Stimulated activated CD8-positive, alpha-beta memory T cell treated with anti-CD3 and anti-CD28 coated beads, Interleukin-7, amount 100 ng/mL, for 24 hours (primary cell): ENCODE measurements around the gene MAGEF1.

Experiments used
- DNase-seq: peaks from one replicate; pipeline ENCODE4 v3.0.0-alpha.2; 2020; ENCODE audit warnings: low read depth

MAGEF1 gene

DNA sequence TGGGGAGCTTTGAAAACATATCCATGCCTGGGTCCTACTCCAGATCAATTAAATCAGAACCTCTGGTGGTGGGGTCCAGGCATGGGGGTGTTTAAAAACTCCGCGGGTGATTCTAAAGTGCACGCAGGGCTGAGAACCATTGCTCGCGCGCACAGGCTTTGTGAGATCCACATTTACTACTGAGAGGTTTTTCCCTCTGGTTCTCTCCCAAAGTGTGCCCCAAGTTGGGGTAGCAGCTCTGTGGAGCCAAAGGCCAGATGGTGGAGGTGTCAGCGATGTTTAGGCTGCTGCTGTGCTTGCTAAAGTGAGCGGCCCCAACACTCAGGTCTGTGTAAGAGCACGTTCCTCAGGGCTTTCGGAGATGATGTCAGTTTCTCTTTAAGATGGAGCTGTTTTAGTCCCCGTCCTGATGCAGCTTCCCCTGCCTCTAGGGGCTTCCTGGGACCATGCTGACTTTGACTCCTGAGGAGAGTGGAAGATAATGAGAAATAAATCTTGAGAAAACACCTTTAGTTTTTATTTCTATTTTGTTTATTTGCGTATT lies 13.4 kb upstream of the MAGEF1 start:
- no peak for DNase-seq

GRCh38 chr3:184724699-184725098 lies 12.8 kb upstream of the MAGEF1 start:
- no peak for DNase-seq

DNA sequence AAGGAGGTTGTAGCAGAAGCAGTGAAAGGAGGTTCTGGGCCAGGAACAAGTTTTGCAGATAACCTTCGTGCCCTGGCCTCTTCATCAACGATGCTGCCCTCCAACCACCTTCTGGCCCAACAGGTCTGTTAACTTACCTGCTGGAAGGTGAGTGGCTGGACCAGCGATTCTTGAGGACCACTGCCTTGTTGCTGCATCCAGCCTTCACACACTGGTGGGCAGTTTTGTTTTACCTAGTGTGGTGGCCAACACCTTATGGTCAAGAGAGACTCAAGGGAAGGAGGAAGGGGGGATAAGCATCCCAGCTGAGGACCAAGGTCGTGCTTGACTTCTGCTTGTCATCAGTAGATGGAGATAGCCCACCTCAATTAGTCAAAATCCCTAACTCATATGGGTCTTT lies 7.8 kb upstream of the MAGEF1 start:
- DNase-seq: no peak

- no peak for DNase-seq
Observed at GRCh38 chr3:184718431-184718830, 6.6 kb upstream of the MAGEF1 start.

DNA sequence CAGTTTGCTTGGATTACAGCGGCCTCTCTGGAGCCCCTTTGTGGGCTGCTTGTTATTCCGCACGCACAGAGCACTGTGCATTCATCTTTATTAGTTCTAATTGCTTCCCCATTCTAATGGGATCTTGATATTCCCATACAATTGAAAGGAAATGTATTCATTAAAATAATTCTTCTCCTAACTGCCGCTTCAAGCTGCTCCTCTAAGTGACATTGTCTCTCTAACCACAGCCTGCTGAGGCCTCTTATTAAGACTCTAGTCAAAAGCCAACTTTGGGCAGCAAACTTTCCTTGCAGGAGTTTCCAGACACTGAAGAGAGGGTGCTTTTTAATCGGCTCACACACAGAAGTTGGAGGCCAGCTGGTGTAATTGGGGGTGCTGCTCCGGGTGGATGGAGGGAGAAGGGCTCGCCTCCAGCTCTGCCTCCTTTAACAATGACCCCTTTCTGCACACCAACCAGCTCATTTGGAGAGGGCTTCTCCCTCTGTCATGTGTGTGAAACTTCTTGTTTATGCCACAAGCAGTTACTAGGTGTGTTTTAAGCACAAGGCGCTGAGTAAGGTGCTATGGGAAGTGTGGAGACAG lies 5.6 kb upstream of the MAGEF1 start:
- no peak for DNase-seq

GRCh38 chr3:184716622-184717398 lies 4.9 kb upstream of the MAGEF1 start:
- DNase-seq: no peak

GRCh38 chr3:184715943-184716621 lies 4.2 kb upstream of the MAGEF1 start:
- DNase-seq: no peak

DNA sequence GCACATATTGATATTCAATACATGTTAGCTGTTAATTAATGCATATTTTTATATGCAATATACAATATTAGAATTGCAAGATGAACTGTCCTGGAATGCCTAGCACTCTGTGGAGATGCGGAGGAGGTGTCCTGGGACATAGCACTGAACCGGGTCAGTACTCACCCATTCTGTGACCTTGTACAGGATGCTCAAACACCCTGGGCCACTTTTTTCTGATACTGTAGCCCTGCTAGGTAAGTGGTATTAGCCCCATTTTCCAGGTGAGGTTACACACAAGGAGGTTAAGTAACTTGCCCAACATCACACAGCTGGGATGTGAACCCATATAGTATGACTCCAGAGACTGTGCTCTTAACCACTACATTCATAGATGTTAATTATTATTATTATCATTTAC lies 1.7 kb upstream of the MAGEF1 start:
- no peak for DNase-seq

DNA sequence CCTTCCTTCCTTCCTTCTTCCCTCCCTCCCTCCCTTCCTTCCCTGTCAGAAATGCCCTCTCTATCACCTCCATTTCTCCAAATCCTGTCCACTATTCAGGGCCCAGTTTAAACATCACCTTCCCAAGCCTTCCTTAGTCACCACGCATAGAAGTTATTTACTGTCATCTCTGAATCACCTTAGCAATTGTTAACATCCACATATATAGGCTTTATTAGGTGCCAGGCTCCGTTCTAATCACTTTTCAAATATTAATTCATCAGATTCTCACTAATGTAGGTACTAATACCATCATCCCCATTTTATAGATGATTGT lies 1.1 kb upstream of the MAGEF1 start:
- no peak for DNase-seq

GRCh38 chr3:184712248-184713039 lies 580 bp upstream of the MAGEF1 start:
- no peak for DNase-seq

DNA sequence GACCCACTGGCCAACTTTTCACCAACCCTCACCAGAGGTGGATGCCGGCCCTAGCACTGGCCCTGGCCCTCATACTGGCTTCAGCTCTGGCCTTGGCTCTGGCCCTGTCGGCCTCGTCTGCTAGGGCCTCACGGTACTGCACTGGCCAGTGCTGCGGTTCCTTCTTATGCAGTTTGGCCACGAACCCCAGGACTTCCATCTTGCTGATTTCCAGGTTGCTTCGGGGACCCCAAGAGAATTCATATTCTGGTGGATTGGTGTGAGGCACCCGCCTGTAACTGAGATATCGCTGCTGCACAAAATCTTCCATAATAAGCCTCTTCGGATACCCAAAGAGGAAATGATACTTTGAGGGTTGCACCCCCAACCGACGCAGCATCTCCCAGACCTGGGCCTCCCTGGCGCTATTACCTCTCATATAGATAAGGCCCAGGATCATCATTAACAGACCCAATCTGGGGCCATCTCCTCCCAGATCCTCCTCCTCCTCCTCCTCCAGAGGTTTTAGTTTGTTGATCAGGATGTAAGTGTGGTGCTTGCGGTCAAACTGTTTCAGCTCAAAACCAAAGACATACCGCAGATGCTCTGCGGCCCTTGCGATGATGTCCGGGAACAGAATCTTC lies 883 bp downstream of the MAGEF1 start:
- DNase-seq: no peak

- DNase-seq: no peak
Observed at GRCh38 chr3:184703657-184704056, 8.2 kb downstream of the MAGEF1 start.

GRCh38 chr3:184700759-184701158 lies 11.1 kb downstream of the MAGEF1 start:
- DNase-seq: no peak

GRCh38 chr3:184697845-184698244 lies 14.0 kb downstream of the MAGEF1 start:
- no peak for DNase-seq

DNA sequence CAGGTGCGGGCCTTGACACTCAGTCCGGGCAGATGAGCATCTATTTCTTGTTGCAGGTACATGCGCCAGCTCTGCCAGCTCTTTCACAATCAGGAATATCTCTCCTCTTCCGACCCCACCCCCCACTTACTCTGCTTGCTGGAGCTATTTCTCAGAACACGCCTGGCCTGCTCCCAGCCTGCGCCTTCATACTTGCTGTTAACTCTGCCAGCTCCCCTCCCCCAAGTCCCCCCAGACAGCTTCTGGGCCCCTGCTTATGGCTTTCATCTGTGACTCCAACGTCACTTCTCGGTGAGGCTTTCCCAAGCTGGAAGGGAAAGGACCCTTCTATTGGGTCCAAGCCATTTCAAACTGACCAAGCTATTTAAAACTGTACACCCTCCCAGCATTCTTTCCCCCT lies 15.2 kb downstream of the MAGEF1 start:
- DNase-seq: no peak

DNA sequence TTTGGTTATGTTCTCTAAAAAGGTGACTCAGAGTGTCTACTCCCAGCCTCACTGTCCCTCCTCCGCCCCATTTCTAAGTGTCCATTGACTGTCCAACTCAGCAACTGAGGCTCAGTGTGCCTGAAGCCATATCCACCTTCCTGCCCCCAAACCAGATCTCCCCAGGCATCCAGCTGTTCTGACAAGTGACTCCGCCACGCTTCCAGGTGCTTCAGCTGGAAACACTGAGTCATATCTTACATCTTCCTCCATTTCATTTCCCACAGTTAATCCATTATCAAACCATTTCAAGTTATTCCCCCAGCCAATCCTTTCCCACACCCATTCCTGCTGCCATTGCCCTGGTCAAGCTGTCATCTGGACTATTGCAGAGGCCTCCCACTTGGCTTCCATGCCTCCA lies 17.1 kb downstream of the MAGEF1 start:
- DNase-seq: no peak

- no peak for DNase-seq
Observed at GRCh38 chr3:184694133-184694665, 17.7 kb downstream of the MAGEF1 start.

DNA sequence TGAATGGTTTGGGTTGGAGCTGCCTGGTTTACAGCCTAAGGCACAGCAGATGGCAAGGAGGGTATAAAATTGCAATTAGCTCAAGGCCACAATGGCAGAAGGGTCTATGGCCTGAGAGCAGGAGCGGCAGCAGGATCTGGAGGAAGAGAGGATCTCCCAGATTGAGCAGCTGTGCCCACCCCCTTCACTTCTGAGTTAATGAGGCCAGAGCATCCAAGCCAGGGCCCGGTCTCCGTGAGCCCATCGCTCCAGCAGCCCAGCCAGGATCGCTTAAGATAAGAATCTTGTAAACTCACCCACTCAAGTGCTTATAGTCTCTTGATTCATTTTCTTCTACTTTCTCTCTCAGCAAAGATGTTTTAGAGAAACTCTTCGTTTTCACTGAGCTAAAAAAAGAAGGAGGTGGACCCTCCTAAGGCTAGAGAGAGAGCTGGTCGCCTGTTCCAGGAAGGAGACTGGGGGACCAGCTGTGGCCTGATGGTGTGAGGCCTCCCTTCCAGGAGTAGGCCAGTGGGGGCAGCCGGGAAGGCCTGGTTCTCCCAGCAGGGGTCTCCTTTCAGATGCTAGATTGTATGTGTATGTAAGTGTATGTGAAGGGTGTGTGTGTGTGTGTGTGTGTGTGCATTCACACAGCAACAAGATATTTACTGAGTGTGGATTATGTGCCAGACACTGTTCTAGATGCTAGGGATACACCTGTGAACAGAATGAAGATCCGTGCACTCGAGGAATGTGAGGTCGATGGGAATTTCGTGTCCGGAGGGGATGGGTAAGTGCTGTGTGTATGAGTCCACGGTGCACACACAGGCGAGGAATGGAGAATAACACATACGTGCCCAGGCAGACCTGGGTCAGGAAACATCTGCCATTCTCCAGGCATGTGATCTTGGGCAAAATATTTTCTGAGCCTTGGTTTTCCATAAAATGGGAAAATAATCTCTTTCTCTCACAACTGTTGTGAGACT lies 18.6 kb downstream of the MAGEF1 start:
- DNase-seq: no peak

DNA sequence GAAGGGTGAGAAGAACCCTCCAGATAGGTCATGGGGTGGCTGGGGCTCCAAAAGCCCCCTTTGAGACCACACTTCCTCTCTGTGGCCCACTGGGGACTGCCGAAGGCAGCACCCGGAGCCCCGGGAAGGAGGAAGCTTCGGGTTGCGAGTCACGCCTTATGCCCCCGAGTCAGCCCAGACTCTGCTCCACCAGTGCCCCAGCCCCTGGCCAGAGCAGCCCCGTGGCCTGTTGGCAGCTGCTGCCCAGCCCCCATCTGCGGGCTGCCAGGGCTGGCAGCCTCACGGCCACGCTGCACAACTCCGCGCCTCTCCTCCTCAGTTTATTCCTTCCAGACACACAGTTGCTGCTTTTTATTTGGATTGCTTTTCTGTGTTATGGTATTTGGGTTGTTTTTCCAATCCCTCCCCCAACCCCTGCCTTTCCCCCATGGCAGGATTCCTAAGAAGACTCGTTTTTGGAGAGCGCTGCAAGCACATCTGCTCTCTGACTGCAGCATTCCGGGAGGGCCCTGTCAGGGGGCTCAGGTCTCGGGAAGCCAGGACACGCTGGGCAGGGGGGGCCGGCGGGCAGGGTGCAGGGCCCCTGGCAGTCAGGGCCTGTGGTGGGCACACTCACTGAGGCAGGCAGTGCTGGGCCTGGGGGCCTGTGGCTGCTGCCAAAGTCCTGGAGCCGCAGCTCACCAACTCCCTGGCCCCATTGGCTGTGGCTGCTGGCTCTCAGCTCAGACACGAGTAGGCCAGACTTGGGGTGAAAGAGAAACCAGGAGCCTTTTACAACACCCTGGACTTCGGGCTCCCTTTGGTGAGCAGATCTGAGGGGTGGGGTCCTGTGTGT lies 20.2 kb downstream of the MAGEF1 start:
- DNase-seq: no peak
